Neuronal stem cell (in vitro differentiated cells): ENCODE data around the gene MAP4K3.

Source experiments
- DNase-seq: peaks from one replicate; pipeline ENCODE4 v3.0.0-alpha.2; 2013; ENCODE audit warnings: low spot score
- H2AFZ ChIP-seq: one replicate; pipeline ENCODE4 v1.6.1; 2013; ENCODE audit warnings: mild to moderate bottlenecking, low read length, inconsistent platforms
- H2AK5ac ChIP-seq: 2 replicates; pipeline ENCODE4 v1.6.1; 2013; ENCODE audit warnings: low read depth, mild to moderate bottlenecking, inconsistent platforms, low read length, moderate library complexity, mixed read lengths
- H2BK120ac ChIP-seq: 2 replicates; pipeline ENCODE4 v1.6.1; 2013; ENCODE audit warnings: low read depth, mild to moderate bottlenecking, inconsistent platforms, low read length, moderate library complexity, mixed read lengths
- H2BK12ac ChIP-seq: one replicate; pipeline ENCODE4 v1.6.1; 2013; ENCODE audit warnings: low read length, inconsistent platforms
- H2BK15ac ChIP-seq: 2 replicates; pipeline ENCODE4 v1.6.1; 2013; ENCODE audit warnings: mild to moderate bottlenecking, low read length, inconsistent platforms, mixed read lengths
- H2BK5ac ChIP-seq: one replicate; pipeline ENCODE4 v1.6.1; 2013; ENCODE audit warnings: inconsistent platforms, mild to moderate bottlenecking, low read length, moderate library complexity
- H3K14ac ChIP-seq: one replicate; pipeline ENCODE4 v1.6.1; 2013; ENCODE audit warnings: low read length, inconsistent platforms
- H3K18ac ChIP-seq: 2 replicates; pipeline ENCODE4 v1.6.1; 2013; ENCODE audit warnings: low read length, inconsistent platforms
- H3K23ac ChIP-seq: 2 replicates; pipeline ENCODE4 v1.6.1; 2013; ENCODE audit warnings: low read depth, mild to moderate bottlenecking, mixed read lengths, low read length, inconsistent platforms; ENCODE audit not compliant: poor library complexity
- H3K27ac ChIP-seq: replicated peaks from 3 replicates; pipeline ENCODE4 v1.5.1; 2013; ENCODE audit warnings: low read length, inconsistent platforms
- H3K27me3 ChIP-seq, 3 experiments: 2 replicates each; pipeline ENCODE4 v1.6.1; 2013; ENCODE audit warnings: low read length in 3 of 3, mild to moderate bottlenecking in 2 of 3, inconsistent platforms in 1 of 3, low read depth in 1 of 3, mixed read lengths in 1 of 3, moderate library complexity in 1 of 3; ENCODE audit not compliant: control insufficient read depth in 3 of 3, insufficient read depth in 3 of 3
- H3K36me3 ChIP-seq, 2 donors: replicated peaks in 1 of 2; 2 replicates each; pipeline ENCODE4 v1.6.1; 2013; ENCODE audit warnings: low read length in 2 of 2; ENCODE audit not compliant: control insufficient read depth in 2 of 2, insufficient read depth in 2 of 2
- H3K4ac ChIP-seq: 2 replicates; pipeline ENCODE4 v1.6.1; 2013; ENCODE audit warnings: inconsistent platforms, mild to moderate bottlenecking, low read length, moderate library complexity
- H3K4me1 ChIP-seq, 2 donors: 1 replicate in 1 of 2; 2 replicates in 1 of 2; pipeline ENCODE4 v1.6.1; 2013; ENCODE audit warnings: low read length in 2 of 2, low read depth in 1 of 2; ENCODE audit not compliant: control insufficient read depth in 2 of 2, insufficient read depth in 1 of 2
- H3K4me2 ChIP-seq: one replicate; pipeline ENCODE4 v1.6.1; 2013; ENCODE audit warnings: mild to moderate bottlenecking, low read length, inconsistent platforms; ENCODE audit not compliant: insufficient read depth, poor library complexity, severe bottlenecking
- H3K4me3 ChIP-seq, 2 donors: 2 replicates each; pipeline ENCODE4 v1.5.1; 2013; ENCODE audit warnings: low read length in 2 of 2, mild to moderate bottlenecking in 2 of 2, inconsistent platforms in 1 of 2, moderate library complexity in 1 of 2
- H3K79me1 ChIP-seq: one replicate; pipeline ENCODE4 v1.6.1; 2013; ENCODE audit warnings: low read depth, mild to moderate bottlenecking, inconsistent platforms, low read length, moderate library complexity
- H3K9ac ChIP-seq: one replicate; pipeline ENCODE4 v1.6.1; 2013; ENCODE audit warnings: mild to moderate bottlenecking, low read depth, low read length, inconsistent platforms; ENCODE audit not compliant: poor library complexity
- H3K9me3 ChIP-seq, 2 donors: replicated peaks in 1 of 2; 2 replicates each; pipeline versions ENCODE3 to v1.6.1; 2013; ENCODE audit warnings: low read length in 2 of 2, mild to moderate bottlenecking in 2 of 2, inconsistent platforms in 1 of 2, low read depth in 1 of 2, mixed read lengths in 1 of 2, moderate library complexity in 1 of 2; ENCODE audit not compliant: control insufficient read depth in 2 of 2, insufficient read depth in 1 of 2
- H4K8ac ChIP-seq: one replicate; pipeline ENCODE4 v1.6.1; 2013; ENCODE audit warnings: low read depth, mild to moderate bottlenecking, inconsistent platforms, low read length, moderate library complexity
- H4K91ac ChIP-seq: one replicate; pipeline ENCODE4 v1.6.1; 2013; ENCODE audit warnings: low read length, low read depth, mild to moderate bottlenecking, inconsistent platforms; ENCODE audit not compliant: poor library complexity
- WGBS, 2 donors: extraction: QIAGEN DNeasy Blood & Tissue Kit; methylation state at CpG; one replicate each; pipeline ENCODE4 v1.1.7; 2013; ENCODE audit warnings: missing lambda C conversion rate in 2 of 2, mixed read lengths in 1 of 2; ENCODE audit not compliant: insufficient read length in 2 of 2, insufficient replicate concordance in 1 of 2; ENCODE audit errors: extremely low coverage in 2 of 2; 5-methylcytosine and 5-hydroxymethylcytosine counted together

The MAP4K3 gene

GRCh38 chr2:39408351-39409136 lies 28.5 kb downstream of the MAP4K3 start:
- no peak overlapping the region for H3K27ac ChIP-seq
- WGBS, 2 donors = no CpG with 5 or more reads among the region's 3 CpGs
- no peak for DNase-seq

DNA sequence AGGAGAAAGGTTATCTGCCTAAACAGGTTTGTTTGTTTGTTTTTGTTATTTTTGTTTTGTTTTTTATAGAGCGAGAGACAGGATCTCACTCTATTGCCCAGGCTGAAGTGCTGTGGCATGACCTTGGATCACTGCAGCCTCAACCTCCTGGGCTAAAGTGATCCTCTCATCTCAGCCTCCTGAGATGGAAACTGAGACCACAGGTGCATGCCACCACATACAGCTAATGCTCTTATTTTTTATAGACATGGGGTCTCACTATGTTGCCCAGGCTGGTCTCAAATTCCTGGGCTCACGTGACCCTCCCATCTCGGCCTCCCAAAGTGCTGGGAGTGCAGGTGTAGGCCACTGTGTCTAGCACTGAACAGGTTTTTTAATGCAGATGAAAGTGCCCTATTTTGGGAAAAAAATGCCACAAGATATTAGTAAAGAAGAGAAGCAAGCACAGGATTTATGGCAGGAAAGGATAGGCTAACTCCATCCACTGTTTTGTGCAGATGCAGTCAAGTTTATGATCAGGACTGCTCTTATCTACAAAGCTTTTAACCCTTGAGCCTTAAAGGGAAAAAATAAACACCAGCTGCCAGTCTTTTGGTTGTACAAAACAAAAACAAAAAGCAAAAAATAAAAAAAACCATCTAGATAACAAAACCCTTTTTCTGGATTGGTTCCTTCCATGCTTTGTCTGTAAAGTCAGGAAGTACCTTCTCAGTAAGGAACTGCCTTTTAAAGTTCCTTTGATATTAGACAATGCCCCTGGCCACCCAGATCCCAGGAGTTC lies 29.4 kb downstream of the MAP4K3 start:
- Histone ChIP-seq H3K36me3 (peaks cover 2 to 26% of the 10 kb centered on the region in 2 donors), H2AFZ (no peak overlapping the region), H2BK15ac (no peak overlapping the region), H3K4me3 (no peak overlapping the region), H3K23ac (no peak overlapping the region), H4K8ac (no peak overlapping the region), H3K4me1 (peaks cover 0 to 31% of the 10 kb centered on the region in 2 donors), H3K27ac (no peak overlapping the region), H3K4me2 (no peak overlapping the region), H4K91ac (no peak overlapping the region), H2BK120ac (no peak overlapping the region), H3K9ac (no peak overlapping the region), H3K4ac (no peak overlapping the region), H2BK12ac (no peak overlapping the region), H3K14ac (no peak overlapping the region), H3K79me1 (peaks cover 11% of the 10 kb centered on the region), H2AK5ac (no peak overlapping the region), H3K18ac (no peak overlapping the region), H3K9me3 (peaks cover 0 to 43% of the 10 kb centered on the region in 2 donors), H3K27me3 (no peaks in the 10 kb centered on the region), H2BK5ac (no peak overlapping the region)
- DNase-seq = no peak
- no CpG with 5 or more reads among the region's 3 CpGs for WGBS, 2 donors

More at GRCh38 chr2:39408351-39409136, 28.5 kb downstream of the MAP4K3 start:
- Histone ChIP-seq H2BK120ac (no peak overlapping the region), H4K8ac (no peak overlapping the region), H3K27me3 (no peaks in the 10 kb centered on the region), H3K18ac (no peak overlapping the region), H3K4me3 (no peak overlapping the region), H3K36me3 (peaks cover 2 to 21% of the 10 kb centered on the region in 2 donors), H3K9me3 (peaks cover 0 to 43% of the 10 kb centered on the region in 2 donors), H2BK15ac (no peak overlapping the region), H3K4me1 (peaks cover 3 to 34% of the 10 kb centered on the region in 2 donors), H3K4ac (no peak overlapping the region), H3K79me1 (peaks cover 8% of the 10 kb centered on the region), H2BK5ac (no peak overlapping the region), H4K91ac (no peak overlapping the region), H3K9ac (no peak overlapping the region), H3K4me2 (no peak overlapping the region), H3K23ac (no peak overlapping the region), H2AFZ (no peak overlapping the region), H2BK12ac (no peak overlapping the region), H2AK5ac (no peak overlapping the region), H3K14ac (no peak overlapping the region)

DNA sequence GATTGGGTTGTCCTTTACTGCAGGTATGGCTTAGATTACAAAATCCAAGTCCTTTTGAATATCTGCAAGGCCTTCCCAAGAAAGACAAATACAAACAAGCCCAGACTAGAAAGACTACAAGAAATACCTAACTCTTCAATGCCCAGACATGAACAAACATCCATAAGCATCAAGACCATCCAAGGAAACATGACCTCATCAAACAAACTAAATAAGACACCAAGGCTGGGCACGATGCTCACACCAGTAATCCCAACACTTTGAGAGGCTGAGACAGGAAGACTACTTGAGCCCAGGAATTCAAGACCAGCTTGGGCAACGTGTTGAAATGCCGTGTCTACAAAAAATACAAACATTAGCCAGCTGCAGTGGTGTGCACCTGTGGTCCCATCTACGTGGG lies 31.7 kb downstream of the MAP4K3 start:
- no peak overlapping the region for H3K18ac ChIP-seq
- no peak for DNase-seq
- H4K91ac ChIP-seq = no peak overlapping the region
- no peak overlapping the region for H2AK5ac ChIP-seq
- H3K4ac ChIP-seq = no peak overlapping the region
- no peak overlapping the region for H4K8ac ChIP-seq
- H2BK15ac ChIP-seq = no peak overlapping the region
- no peak overlapping the region for H3K23ac ChIP-seq
- no peak overlapping the region for H3K14ac ChIP-seq
- H3K27ac ChIP-seq = no peak overlapping the region
- H3K4me2 ChIP-seq = no peak overlapping the region
- H3K9me3 ChIP-seq = peaks cover 0 to 50% of the 10 kb centered on the region in 2 donors
- no peaks in the 10 kb centered on the region for H3K27me3 ChIP-seq
- H2BK120ac ChIP-seq = no peak overlapping the region
- no peak overlapping the region for H2AFZ ChIP-seq
- H2BK12ac ChIP-seq = no peak overlapping the region
- no CpG with 5 or more reads among the region's 4 CpGs for WGBS, 2 donors
- peaks cover 14% of the 10 kb centered on the region for H3K79me1 ChIP-seq
- H3K4me3 ChIP-seq = no peak overlapping the region
- peaks cover 0 to 20% of the 10 kb centered on the region in 2 donors for H3K4me1 ChIP-seq
- H2BK5ac ChIP-seq = no peak overlapping the region
- peaks cover 2 to 27% of the 10 kb centered on the region in 2 donors for H3K36me3 ChIP-seq
- no peak overlapping the region for H3K9ac ChIP-seq

GRCh38 chr2:39403311-39403710 lies 33.8 kb downstream of the MAP4K3 start:
- Histone ChIP-seq H3K27ac (no peak overlapping the region), H3K18ac (no peak overlapping the region), H2AK5ac (no peak overlapping the region), H4K91ac (no peak overlapping the region), H2BK12ac (no peak overlapping the region), H3K9me3 (peaks cover 0 to 50% of the 10 kb centered on the region in 2 donors), H3K23ac (no peak overlapping the region), H3K4me3 (no peak overlapping the region), H2BK5ac (no peak overlapping the region), H3K9ac (no peak overlapping the region), H3K4ac (no peak overlapping the region), H3K27me3 (no peaks in the 10 kb centered on the region), H2BK120ac (no peak overlapping the region), H3K14ac (no peak overlapping the region), H2AFZ (no peak overlapping the region), H4K8ac (no peak overlapping the region), H3K79me1 (peaks cover 14% of the 10 kb centered on the region), H2BK15ac (no peak overlapping the region), H3K4me2 (no peak overlapping the region), H3K4me1 (peaks cover 0 to 11% of the 10 kb centered on the region in 2 donors), H3K36me3 (peaks cover 2 to 27% of the 10 kb centered on the region in 2 donors)
- no CpG with 5 or more reads among the region's 4 CpGs for WGBS, 2 donors
- no peak for DNase-seq
